ENCODE data around the gene LIPH. TPM values are rescaled to one million over a fixed set of nuclear protein-coding genes. Genes with fewer than 3 reads are reported as not detected.
"Not testable (repeated sequence)": the region's sequence is repeated elsewhere in the genome, so short reads cannot be mapped to it uniquely, and the experiment has no call there.

Gene LIPH
- total RNA-seq, 4 donors from 2014 or later = 31.6 to 115 (median 74.7) TPM

DNA sequence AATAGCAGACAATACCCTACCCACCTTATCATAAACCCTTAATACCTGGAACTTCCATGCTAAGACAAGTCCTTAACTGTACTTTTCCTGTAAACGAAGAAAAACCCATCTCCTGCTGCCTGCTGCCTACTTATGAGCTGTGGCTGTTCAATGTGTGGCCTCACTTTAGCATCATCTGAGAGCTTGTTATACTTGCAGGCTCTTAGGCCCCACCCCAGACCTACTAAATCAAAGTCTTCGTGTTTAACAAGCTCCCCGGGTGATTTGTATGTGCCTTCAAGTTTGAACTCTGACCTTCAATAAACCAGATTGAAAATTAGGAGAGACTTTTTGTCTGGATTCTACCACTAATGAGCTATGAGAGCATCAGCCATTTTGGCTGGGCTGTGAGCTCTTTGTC, 82.8 kb downstream of the LIPH start:
- H3K27ac ChIP-seq = no peak overlapping the region
- peaks cover 0 to 33% (median 8%) of the 10 kb centered on the region in 4 donors for H3K36me3 ChIP-seq
- H3K9me3 ChIP-seq = no peaks in the 10 kb centered on the region
- no peaks in the 10 kb centered on the region for H3K4me1 ChIP-seq
- in situ Hi-C loops (cut with MboI; ENCODE audit: low pct_ligation_motif_present in 1 of 4, low pct_unique_long_range_greater_than_20kb in 1 of 4, low sequenced_read_pairs in 3 of 4) (no loop called here), intact Hi-C loops (cut with DNase I; ENCODE audit: low total_unique reads) (no loop called here)
- no peaks in the 10 kb centered on the region for H3K27me3 ChIP-seq
- TF ChIP-seq, protein P1, sequence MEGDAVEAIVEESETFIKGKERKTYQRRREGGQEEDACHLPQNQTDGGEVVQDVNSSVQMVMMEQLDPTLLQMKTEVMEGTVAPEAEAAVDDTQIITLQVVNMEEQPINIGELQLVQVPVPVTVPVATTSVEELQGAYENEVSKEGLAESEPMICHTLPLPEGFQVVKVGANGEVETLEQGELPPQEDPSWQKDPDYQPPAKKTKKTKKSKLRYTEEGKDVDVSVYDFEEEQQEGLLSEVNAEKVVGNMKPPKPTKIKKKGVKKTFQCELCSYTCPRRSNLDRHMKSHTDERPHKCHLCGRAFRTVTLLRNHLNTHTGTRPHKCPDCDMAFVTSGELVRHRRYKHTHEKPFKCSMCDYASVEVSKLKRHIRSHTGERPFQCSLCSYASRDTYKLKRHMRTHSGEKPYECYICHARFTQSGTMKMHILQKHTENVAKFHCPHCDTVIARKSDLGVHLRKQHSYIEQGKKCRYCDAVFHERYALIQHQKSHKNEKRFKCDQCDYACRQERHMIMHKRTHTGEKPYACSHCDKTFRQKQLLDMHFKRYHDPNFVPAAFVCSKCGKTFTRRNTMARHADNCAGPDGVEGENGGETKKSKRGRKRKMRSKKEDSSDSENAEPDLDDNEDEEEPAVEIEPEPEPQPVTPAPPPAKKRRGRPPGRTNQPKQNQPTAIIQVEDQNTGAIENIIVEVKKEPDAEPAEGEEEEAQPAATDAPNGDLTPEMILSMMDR (IDR thresholded peaks at IDR 0.05) = no peak
- TF ChIP-seq POLR2A (IDR thresholded peaks at IDR 0.05) (no peak), POLR2AphosphoS5 (IDR thresholded peaks at IDR 0.05) (no peak), EP300 (IDR thresholded peaks at IDR 0.05; ENCODE audit: low read depth) (no peak)
- no peak overlapping the region for H3K4me3 ChIP-seq
- DNase-seq = no peak
- WGBS, 2 donors (ENCODE audit: low coverage in 1 of 2) = 45% methylated on average over 3 of the region's 3 CpGs; no CpG with 5 or more reads in 1 of the 2 donors

DNA sequence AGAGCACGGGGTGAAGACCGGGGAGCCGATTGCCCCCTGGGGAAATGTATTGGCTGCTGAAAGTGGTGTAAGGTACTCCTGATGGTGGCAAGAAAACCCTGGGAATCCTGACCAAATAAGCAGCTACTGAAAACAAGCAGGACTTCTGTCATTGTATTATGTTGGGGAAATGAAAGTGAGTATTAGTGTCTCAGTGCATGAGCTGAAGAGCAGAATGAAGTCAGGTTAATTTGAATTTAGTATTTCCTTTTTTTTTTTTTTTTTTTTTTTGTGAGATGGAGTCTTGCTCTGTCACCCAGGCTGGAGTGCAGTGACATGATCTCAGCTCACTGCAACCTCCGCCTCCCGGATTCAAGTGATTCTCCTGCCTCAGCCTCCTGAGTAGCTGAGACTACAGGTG, 86.3 kb downstream of the LIPH start:
- peaks cover 0 to 24% (median 2%) of the 10 kb centered on the region in 4 donors for H3K36me3 ChIP-seq
- H3K4me3 ChIP-seq; H3K27ac ChIP-seq; in situ Hi-C loops (cut with MboI; ENCODE audit: low pct_ligation_motif_present in 1 of 4, low pct_unique_long_range_greater_than_20kb in 1 of 4, low sequenced_read_pairs in 3 of 4); intact Hi-C loops (cut with DNase I; ENCODE audit: low total_unique reads); DNase-seq; H3K9me3 ChIP-seq; H3K27me3 ChIP-seq; H3K4me1 ChIP-seq: not testable (repeated sequence)
- WGBS, 2 donors (ENCODE audit: low coverage in 1 of 2) = 90 to 100% methylated on average over 3 to 5 of the region's 5 CpGs

DNA sequence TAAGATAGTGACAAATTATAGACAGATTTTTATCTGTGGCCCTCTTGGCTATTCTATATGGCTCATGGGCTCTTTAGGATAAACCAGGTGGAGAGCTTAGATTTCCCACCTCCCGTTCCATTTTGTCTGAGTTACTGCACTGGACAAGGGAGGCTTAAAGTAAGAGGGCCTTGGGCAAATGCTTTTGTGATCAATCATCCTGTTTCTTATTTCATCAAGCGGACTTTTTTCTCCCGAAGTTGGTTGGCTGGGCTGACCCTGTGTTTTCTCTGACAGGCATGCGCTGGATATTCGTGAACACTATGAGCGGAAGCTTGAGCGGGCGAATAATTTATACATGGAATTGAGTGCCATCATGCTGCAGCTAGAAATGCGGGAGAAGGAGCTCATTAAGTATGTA, 86.9 kb downstream of the LIPH start:
- H3K4me3 ChIP-seq = no peak overlapping the region
- in situ Hi-C loops (cut with MboI; ENCODE audit: low pct_ligation_motif_present in 1 of 4, low pct_unique_long_range_greater_than_20kb in 1 of 4, low sequenced_read_pairs in 3 of 4) = no loop called here
- H3K9me3 ChIP-seq = no peaks in the 10 kb centered on the region
- DNase-seq = no peak
- H3K36me3 ChIP-seq = peaks cover 0 to 24% (median 2%) of the 10 kb centered on the region in 4 donors
- 93 to 97% methylated on average over 9 of the region's 9 CpGs for WGBS, 2 donors (ENCODE audit: low coverage in 1 of 2)
- no peak overlapping the region for H3K27ac ChIP-seq
- intact Hi-C loops (cut with DNase I; ENCODE audit: low total_unique reads) = no loop called here
- no peaks in the 10 kb centered on the region for H3K27me3 ChIP-seq
- TF ChIP-seq EP300 (IDR thresholded peaks at IDR 0.05; ENCODE audit: low read depth) (no peak), POLR2AphosphoS5 (IDR thresholded peaks at IDR 0.05) (no peak), POLR2A (IDR thresholded peaks at IDR 0.05) (no peak)
- TF ChIP-seq, protein P1 (IDR thresholded peaks at IDR 0.05) = no peak
- H3K4me1 ChIP-seq = no peaks in the 10 kb centered on the region

DNA sequence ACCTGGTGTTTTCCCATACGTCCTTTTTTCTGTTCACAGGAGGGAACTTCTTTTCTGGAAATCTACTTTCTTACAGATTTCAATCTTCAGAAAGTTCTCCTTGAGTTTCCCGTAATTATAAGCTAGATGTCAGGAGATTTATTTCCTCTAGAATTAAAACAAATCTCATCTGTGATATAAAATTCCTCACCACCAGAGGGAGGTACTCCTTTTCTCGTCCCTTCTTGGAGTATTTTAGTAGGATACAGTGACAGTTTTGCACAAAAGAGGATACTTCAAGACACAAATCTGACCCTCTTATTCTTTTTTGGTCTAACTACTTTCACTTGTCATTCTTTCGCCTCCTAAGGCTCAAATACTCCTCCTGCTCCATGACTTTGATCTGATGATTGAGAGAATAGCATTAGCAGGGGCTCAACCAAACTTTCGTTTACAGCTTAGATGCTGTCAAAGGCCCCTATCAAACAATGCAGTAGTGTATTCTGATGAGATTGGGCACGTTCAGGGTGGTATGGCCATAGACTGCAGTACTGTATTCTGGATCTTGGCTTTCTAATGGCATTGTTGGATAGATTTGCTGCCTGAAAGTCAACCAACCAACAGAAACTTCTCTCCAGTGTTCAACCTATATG, 91.6 kb downstream of the LIPH start:
- Histone ChIP-seq H3K4me1 (no peaks in the 10 kb centered on the region), H3K27me3 (no peaks in the 10 kb centered on the region), H3K4me3 (no peak overlapping the region), H3K9me3 (no peaks in the 10 kb centered on the region), H3K36me3 (peaks cover 0 to 6% (median 2%) of the 10 kb centered on the region in 4 donors), H3K27ac (no peak overlapping the region)
- no peak for TF ChIP-seq POLR2A (IDR thresholded peaks at IDR 0.05)
- TF ChIP-seq, protein P1 (IDR thresholded peaks at IDR 0.05) = peak in 4 of 5 experiments; percentile 18 to 44 (median 29)
- in situ Hi-C loops (cut with MboI; ENCODE audit: low pct_ligation_motif_present in 1 of 4, low pct_unique_long_range_greater_than_20kb in 1 of 4, low sequenced_read_pairs in 3 of 4) = no loop called here
- intact Hi-C loops (cut with DNase I; ENCODE audit: low total_unique reads) = no loop called here
- 61 to 70% methylated on average over 4 to 6 of the region's 6 CpGs for WGBS, 2 donors (ENCODE audit: low coverage in 1 of 2)
- no peak for DNase-seq

DNA sequence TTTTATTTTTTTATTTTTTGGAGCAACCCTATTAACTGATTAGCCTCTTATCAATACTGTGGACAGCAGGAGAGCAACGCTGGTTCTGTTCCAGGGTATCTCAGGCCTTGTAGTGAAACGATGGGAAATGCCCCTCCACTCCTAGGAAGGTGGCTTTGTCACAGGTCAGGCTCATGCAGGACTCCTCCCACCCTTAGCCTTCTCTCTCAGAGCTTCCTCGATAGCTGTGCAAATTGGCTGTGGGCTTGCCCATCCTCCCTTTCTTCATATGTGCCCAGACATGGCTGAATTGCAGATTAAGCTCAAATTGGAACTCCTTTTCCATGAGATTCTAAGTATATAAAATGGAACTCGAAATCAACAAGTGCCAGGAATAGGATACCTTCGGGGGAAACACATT, 92.1 kb downstream of the LIPH start:
- peaks cover 0 to 6% (median 2%) of the 10 kb centered on the region in 4 donors for H3K36me3 ChIP-seq
- no peak overlapping the region for H3K27ac ChIP-seq
- WGBS, 2 donors (ENCODE audit: low coverage in 1 of 2) = 82 to 86% methylated on average over 2 to 5 of the region's 5 CpGs
- H3K4me3 ChIP-seq = no peak overlapping the region
- in situ Hi-C loops (cut with MboI; ENCODE audit: low pct_ligation_motif_present in 1 of 4, low pct_unique_long_range_greater_than_20kb in 1 of 4, low sequenced_read_pairs in 3 of 4) (no loop called here), intact Hi-C loops (cut with DNase I; ENCODE audit: low total_unique reads) (no loop called here)
- H3K9me3 ChIP-seq = no peaks in the 10 kb centered on the region
- no peak for TF ChIP-seq EP300 (IDR thresholded peaks at IDR 0.05; ENCODE audit: low read depth)
- no peak for TF ChIP-seq POLR2A (IDR thresholded peaks at IDR 0.05)
- TF ChIP-seq, protein P1 (IDR thresholded peaks at IDR 0.05) = no peak
- no peaks in the 10 kb centered on the region for H3K4me1 ChIP-seq
- DNase-seq = no peak
- H3K27me3 ChIP-seq = no peaks in the 10 kb centered on the region

Measured in transverse colon (tissue), 4 donors.